Activated naive CD8-positive, alpha-beta T cell treated with anti-CD3 and anti-CD28 coated beads, Interleukin-2, amount 10 ng/mL, durations not matched to agents 7 days and 5 days (primary cell): ENCODE measurements around the gene SAP30L. TPM values are rescaled to one million over a fixed set of nuclear protein-coding genes. Genes with fewer than 3 reads are reported as not detected.
A peak's percentile ranks its signal among the peaks of the same experiment; 100 is the strongest.

Experiments
- ATAC-seq: fragments of 150-1000 bp; cut with Tn5 transposase; one replicate; pipeline ENCODE4 v1.10.0; 2021; ENCODE audit warnings: low read depth, moderate library complexity
- POLR2A ChIA-PET: fragments of 350-600 bp; sonication (Branson Sonifier 250); formaldehyde crosslinking; loops from one replicate; lab custom pipeline; 2021; ENCODE audit warnings: antibody characterized with exemption; lab: Charles Lee
- DNase-seq: peaks from one replicate; pipeline ENCODE4 v3.0.0; 2021
- H3K27ac Mint-ChIP-seq: one replicate; pipeline ENCODE4 v1.8.0; 2022; ENCODE audit warnings: mild to moderate bottlenecking, mixed read lengths
- H3K27me3 Mint-ChIP-seq: one replicate; pipeline ENCODE4 v1.8.0; 2022; ENCODE audit warnings: mild to moderate bottlenecking, moderate library complexity, mixed read lengths
- H3K36me3 Mint-ChIP-seq: one replicate; pipeline ENCODE4 v1.8.0; 2021; ENCODE audit warnings: mild to moderate bottlenecking, mixed read lengths
- H3K4me1 Mint-ChIP-seq: one replicate; pipeline ENCODE4 v1.8.0; 2021; ENCODE audit warnings: mixed read lengths
- H3K4me3 Mint-ChIP-seq: one replicate; pipeline ENCODE4 v1.8.0; 2022; ENCODE audit warnings: mild to moderate bottlenecking, moderate library complexity, mixed read lengths
- H3K9me3 Mint-ChIP-seq: one replicate; pipeline ENCODE4 v1.8.0; 2021; ENCODE audit warnings: mixed read lengths
- total RNA-seq, 2 experiments: library from RNA; stranded (reverse); gene quantifications; one replicate each; pipeline ENCODE4 v1.2.3, GENCODE V29; 2021

The SAP30L gene
- total RNA-seq, 2 experiments from 2014 or later, result 39.4 to 41.3 TPM

- Mint-ChIP-seq H3K36me3 (peaks cover 43% of the 10 kb centered on the region), H3K27ac (no peak overlapping the region)
Observed at GRCh38 chr5:154430466-154430865, 15.3 kb upstream of the SAP30L start.

GRCh38 chr5:154430961-154431630 is 14.7 kb upstream of the SAP30L start:
- Mint-ChIP-seq H3K4me3 (no peak overlapping the region), H3K27ac (no peak overlapping the region), H3K4me1 (peaks cover 3% of the 10 kb centered on the region), H3K27me3 (no peaks in the 10 kb centered on the region), H3K36me3 (peaks cover 47% of the 10 kb centered on the region), H3K9me3 (peaks cover 2% of the 10 kb centered on the region)
- POLR2A ChIA-PET, result interaction anchor here (0.7 kb wide), 1 partner anchor 19 kb away, joined by 3 read pairs; no protein-coding TSS in a partner anchor
- DNase-seq (no peak), ATAC-seq (no peak)

More at GRCh38 chr5:154430466-154430865, 15.3 kb upstream of the SAP30L start:
- peaks cover 3% of the 10 kb centered on the region for H3K4me1 Mint-ChIP-seq
- POLR2A ChIA-PET, result no interaction called here
- no peak for DNase-seq
- H3K9me3 Mint-ChIP-seq, result peaks cover 2% of the 10 kb centered on the region
- no peak for ATAC-seq
- H3K4me3 Mint-ChIP-seq, result no peak overlapping the region
- H3K27me3 Mint-ChIP-seq, result no peaks in the 10 kb centered on the region

DNA sequence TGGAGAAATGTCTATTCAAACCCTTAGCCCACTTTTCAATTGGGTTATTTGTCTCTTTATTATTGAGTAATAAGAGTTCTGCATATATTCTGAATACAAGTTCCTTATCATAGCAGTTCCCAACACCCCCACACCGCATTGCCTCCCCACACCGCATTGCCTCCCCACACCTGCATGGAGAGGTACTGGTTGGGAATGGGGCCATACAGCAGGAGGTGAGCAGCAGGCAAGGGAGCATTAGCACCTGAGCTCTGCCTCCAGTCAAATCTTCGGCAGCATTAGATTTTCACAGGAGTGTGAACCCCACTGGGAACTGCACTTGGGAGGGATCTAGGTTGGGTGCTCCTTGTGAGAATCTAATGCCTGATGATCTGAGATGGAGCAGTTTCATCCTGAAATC is 10.6 kb upstream of the SAP30L start:
- Mint-ChIP-seq H3K27ac (no peak overlapping the region), H3K4me3 (no peak overlapping the region), H3K9me3 (no peaks in the 10 kb centered on the region), H3K4me1 (peaks cover 4% of the 10 kb centered on the region), H3K27me3 (no peaks in the 10 kb centered on the region), H3K36me3 (peaks cover 56% of the 10 kb centered on the region)
- ATAC-seq, result no peak
- POLR2A ChIA-PET, result no interaction called here
- no peak for DNase-seq

DNA sequence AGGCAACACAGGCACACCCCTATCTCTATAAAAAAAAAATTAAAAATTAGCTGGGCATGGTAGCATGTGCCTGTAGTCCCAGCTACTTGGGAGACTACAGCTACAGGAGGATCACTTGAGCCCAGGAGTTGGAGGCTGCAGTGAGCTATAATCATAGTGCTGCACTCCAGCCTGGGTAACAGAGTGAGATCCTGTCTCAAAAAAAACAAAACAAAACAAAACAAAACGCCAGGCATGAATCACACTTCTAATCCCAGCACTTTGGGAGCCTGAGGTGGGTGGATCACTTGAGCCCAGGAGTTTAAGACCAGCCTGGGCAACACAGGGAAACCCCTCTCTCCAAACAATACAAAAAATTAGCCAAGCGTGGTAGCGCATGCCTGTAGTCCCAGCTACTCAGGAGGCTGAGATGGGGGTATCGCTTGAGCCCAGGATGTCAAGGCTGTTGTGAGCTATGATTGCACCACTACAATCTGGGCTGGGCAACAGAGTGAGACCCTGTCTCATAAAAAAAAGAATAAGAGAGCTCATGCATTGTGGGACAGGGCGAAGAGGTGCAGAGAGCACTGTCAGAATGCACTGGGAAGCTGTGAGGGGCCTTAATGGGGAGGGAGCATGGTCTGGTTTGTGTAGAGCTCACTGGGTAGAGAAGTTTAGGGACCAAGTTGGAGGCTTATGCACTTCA is 8.4 kb upstream of the SAP30L start:
- POLR2A ChIA-PET, result no interaction called here
- Mint-ChIP-seq H3K27ac (no peak overlapping the region), H3K9me3 (no peaks in the 10 kb centered on the region), H3K36me3 (peaks cover 60% of the 10 kb centered on the region), H3K27me3 (no peaks in the 10 kb centered on the region), H3K4me1 (peaks cover 10% of the 10 kb centered on the region), H3K4me3 (no peak overlapping the region)
- no peak for DNase-seq
- ATAC-seq, result no peak

DNA sequence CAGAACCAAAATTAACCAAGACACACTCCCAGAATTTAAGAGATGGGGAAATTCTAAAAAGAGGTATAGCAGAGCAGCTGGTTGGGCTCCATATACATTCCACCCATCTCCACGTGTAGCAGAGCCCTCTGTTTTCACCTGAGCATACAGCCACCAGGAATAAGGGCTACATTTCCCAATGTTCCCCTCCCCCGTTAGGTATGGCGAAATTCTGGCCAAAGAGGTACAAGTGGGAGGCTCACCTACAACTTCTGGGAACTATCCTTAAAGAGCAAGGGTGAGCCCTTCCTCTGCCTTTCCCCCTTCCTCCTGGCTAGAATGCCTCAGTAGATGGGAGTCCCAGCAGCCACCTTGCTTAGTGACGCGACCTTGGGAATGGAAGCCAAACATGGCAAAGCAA is 5.3 kb upstream of the SAP30L start:
- Mint-ChIP-seq H3K36me3 (peaks cover 52% of the 10 kb centered on the region), H3K27me3 (no peaks in the 10 kb centered on the region), H3K9me3 (no peaks in the 10 kb centered on the region), H3K27ac (no peak overlapping the region), H3K4me1 (peaks cover 17% of the 10 kb centered on the region), H3K4me3 (no peak overlapping the region)
- POLR2A ChIA-PET, result no interaction called here
- DNase-seq, result no peak
- ATAC-seq, result no peak

DNA sequence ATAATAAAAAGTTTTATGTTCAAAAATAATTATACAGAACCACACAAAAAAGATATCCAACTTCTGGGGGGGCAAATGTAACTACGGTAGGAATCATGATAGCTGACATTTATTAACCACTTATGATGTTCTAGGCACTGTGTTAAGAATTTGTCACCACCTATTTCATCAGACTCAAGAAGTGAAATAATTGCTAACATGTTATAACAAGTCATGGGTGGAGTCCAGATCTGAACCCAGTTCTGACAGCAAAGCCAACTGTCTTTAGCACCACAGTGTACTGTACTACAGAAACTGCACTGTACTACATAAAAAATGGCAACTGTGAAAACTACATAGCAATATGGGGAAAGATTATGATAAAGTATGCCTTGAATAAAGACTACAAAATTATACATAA is 3.0 kb upstream of the SAP30L start:
- POLR2A ChIA-PET, result no interaction called here
- peaks cover 23% of the 10 kb centered on the region for H3K4me1 Mint-ChIP-seq
- no peak overlapping the region for H3K27ac Mint-ChIP-seq
- H3K9me3 Mint-ChIP-seq, result no peaks in the 10 kb centered on the region
- no peak overlapping the region for H3K4me3 Mint-ChIP-seq
- H3K36me3 Mint-ChIP-seq, result peaks cover 39% of the 10 kb centered on the region
- DNase-seq (no peak), ATAC-seq (no peak)
- H3K27me3 Mint-ChIP-seq, result no peaks in the 10 kb centered on the region

DNA sequence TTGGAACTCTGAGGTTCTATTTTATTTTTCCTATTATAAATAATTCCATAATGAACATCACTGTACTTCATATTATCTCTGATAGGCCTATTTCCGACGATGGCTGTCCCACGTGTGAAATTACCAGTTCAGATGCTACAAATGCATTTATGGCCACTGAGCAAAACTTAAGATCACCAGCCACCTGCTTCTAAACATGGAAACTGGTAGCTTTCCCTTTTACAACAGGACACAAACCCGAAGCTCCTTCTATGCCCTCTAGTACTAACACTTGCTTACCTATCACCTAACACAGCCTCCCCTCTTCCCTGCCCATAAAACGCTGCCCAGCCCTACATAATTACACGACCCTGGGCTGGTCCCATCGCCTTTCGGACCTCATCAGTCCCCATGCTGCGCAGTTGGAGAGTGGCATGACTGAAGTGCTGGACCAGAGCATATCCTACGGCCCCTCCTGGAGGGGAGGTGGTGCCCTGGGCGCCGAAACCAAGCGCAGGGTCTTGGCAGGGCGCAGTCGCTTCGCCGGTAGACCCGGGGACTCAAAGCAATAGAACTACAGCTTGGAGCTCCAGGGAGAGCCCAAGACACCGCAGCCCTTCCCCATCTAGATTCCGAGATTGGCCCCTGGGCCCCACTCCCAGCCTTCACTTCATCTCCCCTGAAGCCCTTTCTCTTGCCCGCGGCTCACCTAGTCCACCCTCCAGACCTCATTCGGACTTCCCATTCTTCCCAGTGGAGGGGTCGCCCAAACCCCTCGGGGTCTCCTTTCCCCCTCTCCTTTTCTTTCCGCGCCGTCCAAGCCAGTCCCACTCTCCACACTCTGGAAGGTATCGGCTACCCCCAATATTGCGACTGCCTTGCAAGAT is 1.0 kb upstream of the SAP30L start:
- H3K27me3 Mint-ChIP-seq, result no peaks in the 10 kb centered on the region
- no peak for ATAC-seq
- H3K4me1 Mint-ChIP-seq, result peaks cover 34% of the 10 kb centered on the region
- peak overlapping the region; percentile 98 for H3K27ac Mint-ChIP-seq
- H3K9me3 Mint-ChIP-seq, result no peaks in the 10 kb centered on the region
- DNase-seq, result peak; percentile 51
- POLR2A ChIA-PET, result interaction anchor here (1.1 kb wide), 1 partner anchor 406 kb away, joined by 3 read pairs; the partner anchor contains the start of genes FAM114A2 and MFAP3
- H3K4me3 Mint-ChIP-seq, result peak overlapping the region; percentile 100
- peaks cover 29% of the 10 kb centered on the region for H3K36me3 Mint-ChIP-seq

GRCh38 chr5:154446195-154447088 is 645 bp downstream of the SAP30L start:
- Mint-ChIP-seq H3K36me3 (peaks cover 31% of the 10 kb centered on the region), H3K27ac (peak overlapping the region; percentile 70), H3K4me1 (peaks cover 39% of the 10 kb centered on the region), H3K9me3 (no peaks in the 10 kb centered on the region), H3K27me3 (no peaks in the 10 kb centered on the region), H3K4me3 (peak overlapping the region; percentile 93)
- ATAC-seq (no peak), DNase-seq (peak; percentile 64)
- POLR2A ChIA-PET, result interaction anchor here (0.6 to 1.9 kb wide), 3 partner anchors 15 to 408 kb away, joined by 3 to 4 read pairs (median 4); partner anchors contain the start of genes FAM114A2 and MFAP3

- DNase-seq (no peak), ATAC-seq (no peak)
- Mint-ChIP-seq H3K27me3 (no peaks in the 10 kb centered on the region), H3K9me3 (no peaks in the 10 kb centered on the region), H3K4me3 (peak overlapping the region; percentile 93), H3K27ac (peak overlapping the region; percentile 70), H3K36me3 (peaks cover 23% of the 10 kb centered on the region), H3K4me1 (peaks cover 35% of the 10 kb centered on the region)
- POLR2A ChIA-PET, result interaction anchor here (0.6 to 1.9 kb wide), 2 partner anchors 22 to 258 kb away, joined by 3 to 4 read pairs; no protein-coding TSS in a partner anchor
Observed at GRCh38 chr5:154447089-154447725, 1.4 kb downstream of the SAP30L start.

- H3K9me3 Mint-ChIP-seq, result no peaks in the 10 kb centered on the region
- ATAC-seq, result no peak
- no peak overlapping the region for H3K27ac Mint-ChIP-seq
- H3K4me3 Mint-ChIP-seq, result no peak overlapping the region
- DNase-seq, result no peak
- POLR2A ChIA-PET, result interaction anchor here (1.1 to 1.3 kb wide), 2 partner anchors 18 to 412 kb away, joined by 3 read pairs; no protein-coding TSS in a partner anchor
- peaks cover 28% of the 10 kb centered on the region for H3K36me3 Mint-ChIP-seq
- no peaks in the 10 kb centered on the region for H3K27me3 Mint-ChIP-seq
- H3K4me1 Mint-ChIP-seq, result peaks cover 26% of the 10 kb centered on the region
Observed at GRCh38 chr5:154449786-154450185, 4.0 kb downstream of the SAP30L start.

GRCh38 chr5:154451957-154452356 is 6.2 kb downstream of the SAP30L start:
- no peak for ATAC-seq
- no peak overlapping the region for H3K4me3 Mint-ChIP-seq
- peaks cover 27% of the 10 kb centered on the region for H3K36me3 Mint-ChIP-seq
- peaks cover 24% of the 10 kb centered on the region for H3K4me1 Mint-ChIP-seq
- no peaks in the 10 kb centered on the region for H3K27me3 Mint-ChIP-seq
- no peaks in the 10 kb centered on the region for H3K9me3 Mint-ChIP-seq
- POLR2A ChIA-PET, result no interaction called here
- DNase-seq, result no peak
- H3K27ac Mint-ChIP-seq, result no peak overlapping the region

DNA sequence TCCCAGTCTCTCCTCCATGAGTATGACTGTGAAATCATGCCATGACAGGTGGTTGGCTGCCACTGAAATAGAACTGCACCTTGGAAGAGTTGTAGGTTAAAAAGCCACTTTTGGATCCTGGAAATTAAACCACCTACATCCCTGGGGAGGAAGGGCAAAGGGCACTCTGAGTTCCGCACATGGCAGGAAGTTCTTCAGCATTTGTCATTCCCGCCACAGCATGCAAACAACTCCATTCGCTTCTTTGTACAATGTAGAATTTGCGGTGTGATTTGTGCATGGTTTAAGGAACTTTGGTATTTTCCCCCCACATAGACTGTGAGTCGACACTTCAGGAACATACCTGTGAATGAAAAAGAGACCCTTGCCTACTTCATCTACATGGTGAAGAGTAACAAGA is 9.8 kb downstream of the SAP30L start:
- POLR2A ChIA-PET, result no interaction called here
- ATAC-seq, result no peak
- Mint-ChIP-seq H3K27ac (no peak overlapping the region), H3K4me3 (no peak overlapping the region), H3K27me3 (no peaks in the 10 kb centered on the region), H3K9me3 (no peaks in the 10 kb centered on the region), H3K4me1 (peaks cover under 1% of the 10 kb centered on the region), H3K36me3 (peaks cover 24% of the 10 kb centered on the region)
- no peak for DNase-seq
